A204.1 (cell line): ENCODE data around the gene BAG5.

Experiments used
- FAIRE-seq: peaks from 2 replicates; lab custom pipeline; 2012; peaks lifted over from hg19 to GRCh38; lab: Jason Lieb, UNC

Gene BAG5

GRCh38 chr14:103507751-103508150, 54.7 kb downstream of the BAG5 start:
- FAIRE-seq, result no peak
